T-helper 2 cell treated with Interferon-gamma antibody and Interleukin-4, amounts not matched to agents 100 ng/mL and 5 ng/mL, for 36 hours (primary cell): Measurements from ENCODE around the gene ASB1. TPM values are rescaled to one million over a fixed set of nuclear protein-coding genes. Genes with fewer than 3 reads are reported as not detected.

Experiments
- intact Hi-C: fragments of 100-400 bp; cut with micrococcal nuclease; formaldehyde crosslinking; loops from one replicate; pipeline ENCODE4 v1.15.1; 2023
- total RNA-seq: library from RNA; stranded (reverse); gene quantifications from 2 replicates; pipeline ENCODE4 v1.2.3, GENCODE V29; 2022

Gene ASB1
- total RNA-seq, 1 donor from 2014 or later = 32.9 TPM

DNA sequence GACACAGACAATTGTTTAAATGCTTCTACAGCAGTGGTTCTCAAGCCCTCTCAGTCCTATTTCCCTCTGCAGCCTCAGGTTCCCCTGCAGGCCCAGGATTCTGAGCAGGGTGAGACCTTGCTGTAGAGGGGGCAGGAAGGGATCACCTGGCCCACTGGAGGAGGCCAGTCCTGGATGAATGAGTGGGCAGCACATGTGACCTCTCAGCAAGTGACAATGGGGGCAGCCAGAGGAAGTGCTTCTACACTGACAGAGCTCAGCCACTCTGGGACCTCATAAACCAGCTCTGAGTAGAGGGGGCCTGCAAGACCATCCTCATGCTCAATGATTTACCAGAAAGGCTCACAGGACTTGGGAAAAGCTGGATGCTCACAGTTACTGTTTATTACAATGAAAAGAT is 63.2 kb downstream of the ASB1 start:
- intact Hi-C loops = no loop called here

DNA sequence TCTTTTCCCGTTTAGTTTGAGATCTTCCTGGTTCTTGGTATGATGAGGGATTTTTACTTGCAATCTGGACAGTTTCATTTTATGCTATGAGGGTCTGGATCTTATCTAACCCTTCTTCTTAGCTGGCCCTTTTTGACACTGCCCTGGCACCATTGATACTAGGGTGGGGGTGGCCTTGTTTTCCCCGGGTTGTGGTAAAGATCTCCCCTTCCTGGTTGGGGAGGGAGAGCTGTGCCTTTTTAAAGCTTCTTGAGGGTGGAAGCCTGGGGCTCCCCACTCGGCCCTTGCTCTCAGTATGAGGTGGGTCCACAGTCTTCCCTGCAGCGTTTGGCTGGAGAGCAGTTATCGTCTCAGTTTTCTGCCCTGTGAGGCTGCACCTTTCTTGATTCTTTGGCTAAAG is 66.1 kb downstream of the ASB1 start:
- intact Hi-C loops = no loop called here

DNA sequence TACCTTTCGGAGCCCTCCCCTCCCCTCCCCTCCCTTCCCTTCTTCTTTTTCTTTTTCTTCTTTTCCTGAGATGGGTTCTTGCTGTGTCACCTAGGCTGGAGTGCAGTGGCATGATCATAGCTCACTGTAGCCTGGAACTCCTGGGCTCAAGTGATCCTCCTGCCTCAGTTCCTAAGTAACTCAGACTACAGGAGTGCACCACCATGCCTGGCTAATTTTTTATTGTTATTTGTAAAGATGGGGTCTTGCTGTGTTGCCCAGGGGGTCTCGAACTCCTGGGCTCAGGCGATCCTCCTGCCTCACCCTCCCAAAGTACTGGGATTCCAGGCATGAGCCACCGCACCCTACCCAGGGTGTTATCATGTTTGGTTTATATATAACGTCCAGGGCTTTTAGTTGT is 66.7 kb downstream of the ASB1 start:
- intact Hi-C loops = no loop called here

DNA sequence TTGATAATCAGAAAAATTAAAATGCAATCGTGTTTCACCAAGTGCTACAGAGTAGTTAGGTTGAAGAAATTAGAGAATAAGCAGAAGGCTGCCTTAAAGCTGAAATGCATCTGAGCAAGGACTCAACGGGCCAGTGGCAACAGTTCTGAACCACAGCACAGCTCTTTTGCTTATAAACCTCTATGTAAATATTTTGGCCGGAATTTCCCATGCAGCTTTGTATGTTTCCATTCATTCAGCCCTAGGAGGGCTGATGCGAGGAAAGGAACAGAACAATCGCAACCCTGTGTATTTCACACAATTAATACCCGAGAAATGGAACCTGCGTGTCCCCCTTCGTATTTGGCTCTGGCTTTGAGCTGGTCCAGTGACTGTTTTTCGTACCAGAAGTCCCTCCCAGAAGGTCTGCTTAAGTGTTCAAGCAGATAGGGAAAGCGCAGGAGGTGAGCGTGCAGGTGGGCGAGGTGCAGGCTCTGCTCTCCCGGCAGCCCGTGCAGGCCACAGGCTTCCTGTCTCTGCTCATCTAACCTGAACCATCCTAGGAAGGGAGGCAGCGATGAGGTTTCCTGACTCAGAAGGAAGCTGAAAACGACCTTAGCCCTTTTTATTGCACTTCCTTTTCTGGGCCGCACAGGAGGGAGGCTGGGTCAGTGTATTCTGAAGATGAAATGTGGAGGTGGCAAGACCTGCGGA is 67.3 kb downstream of the ASB1 start:
- intact Hi-C loops = no loop called here

DNA sequence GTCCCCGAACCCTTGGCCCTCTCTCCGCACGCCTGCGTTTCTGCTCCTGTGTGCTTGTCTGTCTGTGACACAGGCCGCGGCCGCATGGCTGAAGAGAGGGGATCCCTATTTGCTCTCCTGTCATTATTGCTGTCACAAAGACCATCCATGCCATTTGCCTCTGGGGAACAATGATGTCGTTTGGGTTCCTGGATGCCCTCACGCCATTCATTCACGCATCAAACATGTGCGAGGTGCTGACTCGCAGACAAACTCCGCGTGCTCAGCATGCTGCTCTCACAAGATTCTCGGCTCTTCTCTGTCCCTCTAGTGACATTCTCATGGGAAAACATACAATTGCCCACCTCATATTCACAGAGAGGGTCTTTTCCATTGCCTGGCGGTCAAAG is 67.8 kb downstream of the ASB1 start:
- intact Hi-C loops = no loop called here

DNA sequence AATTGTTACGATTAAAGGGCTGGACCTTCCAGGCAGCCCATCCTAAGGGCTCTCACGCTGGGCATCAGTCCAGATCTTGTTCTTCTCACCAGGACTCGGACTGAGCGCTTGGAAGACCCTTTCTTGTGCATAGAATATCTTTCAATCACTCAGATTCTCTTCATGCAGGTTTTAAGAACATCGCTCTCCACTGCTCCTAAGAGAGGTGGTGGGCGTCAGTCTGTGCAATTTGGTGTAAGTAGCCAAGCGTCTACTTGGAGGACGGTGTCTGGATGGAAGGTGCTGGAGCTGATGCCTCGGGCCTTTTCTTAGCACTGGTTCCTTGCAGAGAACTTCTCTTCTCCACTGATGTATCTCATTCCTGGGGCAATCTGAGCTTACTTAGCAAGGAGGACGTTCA is 68.7 kb downstream of the ASB1 start:
- intact Hi-C loops = no loop called here

DNA sequence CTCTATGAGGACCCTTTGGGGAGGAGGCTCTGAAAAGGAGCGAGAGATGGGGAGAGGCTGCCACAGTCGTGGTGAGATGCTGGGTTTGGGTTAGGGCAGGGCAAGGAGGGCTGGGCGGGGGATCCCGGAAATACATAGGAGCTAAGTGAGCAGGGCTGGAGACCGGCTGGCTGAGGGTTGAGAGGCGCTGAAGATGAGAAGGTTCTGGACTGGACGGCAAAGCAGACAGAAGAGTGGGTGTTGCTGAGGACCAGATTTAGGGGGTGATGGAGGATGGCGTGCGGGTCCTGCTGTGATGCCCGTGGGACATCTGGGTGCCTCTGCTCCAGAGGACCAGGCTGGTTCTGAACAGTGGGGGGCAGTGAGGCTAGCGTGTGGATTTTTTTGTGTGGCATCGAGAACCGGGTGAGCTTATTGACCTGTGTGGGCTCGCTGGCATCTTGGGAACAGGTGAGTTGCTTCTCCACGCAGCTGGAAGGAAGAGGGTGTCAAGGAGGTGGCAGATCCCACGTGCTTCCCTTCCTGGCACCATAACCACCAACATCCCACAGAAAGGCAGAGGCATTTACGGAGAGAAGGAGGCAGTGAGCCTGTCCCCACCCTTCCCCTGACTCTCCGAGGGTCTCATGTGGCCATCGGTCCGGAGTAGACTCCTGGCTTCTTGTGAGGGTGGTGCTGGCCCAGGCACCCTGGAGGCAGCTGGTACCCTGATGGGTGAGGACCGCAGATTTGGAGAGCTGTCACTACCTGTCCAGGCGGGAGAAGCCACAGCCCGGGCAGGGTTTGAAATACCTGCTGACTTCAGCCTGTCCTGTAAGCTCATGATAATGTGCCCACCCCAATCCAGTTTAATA is 70.3 kb downstream of the ASB1 start:
- intact Hi-C loops = no loop called here

DNA sequence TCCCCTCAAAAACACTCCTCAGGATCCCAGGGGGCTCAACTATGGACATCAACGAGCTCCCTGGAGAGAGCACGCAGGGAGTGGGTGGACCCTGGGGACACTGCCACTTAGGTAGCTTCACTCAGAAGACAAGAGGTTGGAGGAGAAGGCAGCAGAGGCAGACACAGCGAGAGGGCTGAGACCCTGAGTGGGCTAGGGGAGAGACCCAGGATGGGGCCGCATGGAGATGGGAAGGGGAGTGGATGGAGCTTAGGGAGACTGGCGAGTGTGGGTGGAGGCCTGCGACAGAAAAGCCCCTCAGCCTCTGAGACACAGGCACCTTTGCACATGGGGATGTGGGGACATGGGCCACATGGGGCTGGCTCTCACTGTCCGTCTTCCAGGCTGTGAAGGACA is 70.9 kb downstream of the ASB1 start:
- intact Hi-C loops = no loop called here

DNA sequence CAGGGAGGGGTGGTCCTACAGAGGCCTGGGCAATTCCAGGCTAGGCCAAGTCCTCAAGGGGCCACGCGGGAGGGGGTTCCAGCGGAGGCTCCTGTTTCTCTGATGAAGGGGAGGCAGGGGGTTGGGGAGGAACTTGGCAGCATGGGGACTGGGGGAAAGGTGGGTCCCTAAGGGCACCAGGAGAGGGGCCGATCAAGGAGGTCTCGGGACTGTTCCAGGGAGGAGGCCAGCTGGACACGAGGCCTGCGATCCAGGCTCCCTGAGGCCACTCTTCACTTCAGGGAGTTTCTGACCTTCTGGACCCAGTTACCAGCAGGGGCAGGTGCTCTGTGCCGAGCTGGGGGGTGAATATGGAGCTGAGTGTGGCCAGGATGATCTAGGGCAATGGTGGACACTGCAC is 71.5 kb downstream of the ASB1 start:
- intact Hi-C loops = no loop called here

DNA sequence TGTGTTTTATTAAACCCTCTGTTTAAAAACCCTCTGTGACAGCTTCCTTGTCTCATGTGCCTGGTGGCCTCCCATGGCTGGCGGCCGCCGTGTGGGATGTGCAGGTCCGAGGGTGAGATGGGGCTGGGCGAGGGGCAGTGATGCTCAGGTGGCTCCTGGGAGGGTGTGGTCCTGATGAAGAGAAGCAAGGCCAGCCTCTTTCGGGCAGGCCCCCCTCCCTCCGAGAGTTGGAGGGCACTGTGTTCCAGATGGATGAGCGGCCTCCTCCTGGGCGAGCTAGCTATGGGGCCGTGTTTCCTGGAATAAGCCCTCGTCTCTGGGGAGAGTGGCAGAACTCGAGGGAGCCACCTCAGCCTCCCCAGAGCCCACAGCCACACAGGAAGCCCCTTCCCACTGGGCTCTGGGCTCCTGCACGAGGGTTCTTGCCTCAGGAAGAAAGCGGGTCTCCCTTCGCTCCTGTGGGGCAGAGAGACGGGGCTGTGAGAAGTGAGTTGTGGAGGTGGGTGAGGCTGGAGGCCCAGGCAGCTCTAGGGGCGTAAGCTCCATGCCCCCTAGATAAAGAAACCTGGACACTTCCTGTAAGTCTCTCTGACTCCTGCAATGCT is 72.1 kb downstream of the ASB1 start:
- intact Hi-C loops = no loop called here

DNA sequence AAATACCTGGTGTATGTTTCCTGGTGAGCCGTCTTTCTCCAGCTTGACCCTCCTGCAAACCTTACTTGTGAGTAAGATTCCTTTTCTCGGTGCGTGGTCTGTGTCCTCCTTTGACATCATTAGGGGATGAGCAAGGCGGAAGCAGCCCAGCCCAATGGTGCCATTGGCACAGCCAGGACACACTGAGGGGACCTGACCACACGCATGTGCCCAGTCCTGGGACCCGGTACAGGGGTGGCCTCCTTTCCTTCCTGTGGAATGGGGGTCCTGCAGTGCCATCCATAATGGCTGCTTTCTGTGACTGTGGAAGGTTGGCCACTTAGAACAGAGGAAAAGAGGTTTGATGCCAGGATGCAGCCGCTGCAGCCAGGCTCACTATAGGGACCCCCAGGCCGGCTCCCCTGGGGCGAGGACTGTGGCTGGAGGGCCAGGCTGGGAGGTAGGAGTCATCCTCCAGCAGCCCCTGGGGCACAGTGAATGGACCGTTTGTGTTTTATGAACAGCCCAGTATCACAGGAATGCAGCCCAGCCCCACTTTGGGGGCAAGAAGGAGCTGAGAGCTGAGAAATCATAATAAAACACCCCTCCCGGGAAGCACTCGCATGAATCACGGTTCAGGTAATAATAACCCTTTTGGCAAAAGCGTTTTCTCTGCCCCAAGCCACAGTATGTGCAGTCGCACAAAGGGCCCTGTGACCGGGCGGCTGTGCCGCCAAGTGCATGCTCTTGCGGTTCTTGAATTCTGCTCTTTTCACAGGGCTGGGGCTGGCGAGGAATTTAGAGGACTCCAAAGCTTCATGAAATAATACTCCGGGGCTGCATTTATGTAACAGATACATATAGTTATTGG is 73.2 kb downstream of the ASB1 start:
- intact Hi-C loops = no loop called here

DNA sequence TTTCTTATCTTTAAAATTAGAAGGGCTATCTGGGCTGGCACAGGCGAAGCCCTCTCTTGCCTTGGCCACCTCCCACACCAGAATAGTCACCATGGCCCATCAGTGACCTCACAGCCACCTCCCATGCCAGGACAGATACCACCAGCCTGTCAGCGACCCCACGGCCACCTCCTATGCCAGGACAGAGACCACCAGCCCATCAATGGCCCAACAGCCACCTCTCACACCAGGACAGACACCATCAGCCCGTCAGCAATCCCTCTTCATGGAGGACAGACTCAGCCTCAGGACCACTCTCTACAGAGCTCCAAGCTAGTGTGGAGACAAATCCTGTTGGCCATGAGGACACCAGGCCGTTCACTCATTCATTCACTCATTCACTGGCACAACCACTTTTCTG is 74.6 kb downstream of the ASB1 start:
- intact Hi-C loops = no loop called here

Other genes with a start within 250 kb of the ASB1 start
- 70.1 and 71.4 TPM in 2 replicates for gene ILKAP, start 223.2 kb upstream of the ASB1 start, total RNA-seq
- 5.9 and 8.0 TPM in 2 replicates for gene HES6, start 186.9 kb upstream of the ASB1 start, total RNA-seq
- 17.6 and 19.4 TPM in 2 replicates for gene PER2, start 138.3 kb upstream of the ASB1 start, total RNA-seq
- gene TRAF3IP1, start 106.4 kb upstream of the ASB1 start, total RNA-seq = 7.7 and 10.4 TPM in 2 replicates